CMK (cell line): ENCODE results near the gene IPCEF1.

Source experiments
- DNase-seq: peaks from one replicate; pipeline ENCODE4 v3.0.0-alpha.2; 2010; ENCODE audit warnings: low read depth

IPCEF1 gene

DNA sequence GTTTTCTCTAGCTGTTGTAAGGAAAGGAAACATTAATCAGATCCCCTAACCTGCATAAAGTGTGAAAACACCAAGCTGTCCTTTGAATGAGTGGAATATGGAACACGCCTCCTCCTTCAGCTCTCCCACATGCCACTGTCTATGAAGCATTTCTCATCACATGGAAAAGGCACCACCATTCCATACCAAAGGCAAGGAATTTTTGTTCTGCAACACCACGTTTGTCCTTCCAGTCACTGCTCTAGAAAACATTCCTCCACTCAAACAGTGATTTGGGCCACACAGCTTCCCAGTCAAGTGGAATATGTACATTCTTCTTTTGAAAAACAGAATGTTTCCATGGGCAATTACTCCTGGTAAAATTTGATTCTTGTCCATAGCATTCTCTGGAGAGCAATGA is 197.5 kb downstream of the IPCEF1 start:
- DNase-seq = no peak

- no peak for DNase-seq
Measured at GRCh38 chr6:154157706-154158105, 198.9 kb downstream of the IPCEF1 start.

- DNase-seq = no peak
Measured at GRCh38 chr6:154157082-154157481, 199.5 kb downstream of the IPCEF1 start.

- no peak for DNase-seq
Measured at GRCh38 chr6:154156135-154156896, 200.3 kb downstream of the IPCEF1 start.

GRCh38 chr6:154154389-154154967 is 202.1 kb downstream of the IPCEF1 start:
- DNase-seq = peak; percentile 32

GRCh38 chr6:154143753-154144152 is 212.8 kb downstream of the IPCEF1 start:
- no peak for DNase-seq

GRCh38 chr6:154140743-154141142 is 215.9 kb downstream of the IPCEF1 start:
- DNase-seq = no peak

DNA sequence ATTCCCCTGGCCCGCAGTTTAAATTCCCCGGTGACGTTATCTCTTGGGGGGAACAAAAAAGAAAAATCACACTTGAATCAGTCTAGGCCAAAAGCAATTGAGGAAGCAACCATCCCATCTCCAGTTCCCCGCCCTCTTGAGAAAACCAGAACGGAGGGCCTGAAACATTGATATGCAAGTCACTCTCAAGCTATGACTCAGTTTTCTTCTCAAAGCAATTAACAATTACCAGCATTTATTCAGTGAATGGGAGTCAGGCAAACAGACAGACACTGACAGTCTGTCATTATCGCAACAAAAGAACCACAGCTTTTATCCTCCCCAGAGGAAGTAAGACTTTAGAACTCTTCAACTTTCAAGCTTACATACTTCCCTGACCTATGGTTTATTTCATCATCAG is 216.7 kb downstream of the IPCEF1 start:
- no peak for DNase-seq

GRCh38 chr6:154138793-154139192 is 217.8 kb downstream of the IPCEF1 start:
- no peak for DNase-seq

- DNase-seq = no peak
Measured at GRCh38 chr6:154134471-154135147, 222.0 kb downstream of the IPCEF1 start.

DNA sequence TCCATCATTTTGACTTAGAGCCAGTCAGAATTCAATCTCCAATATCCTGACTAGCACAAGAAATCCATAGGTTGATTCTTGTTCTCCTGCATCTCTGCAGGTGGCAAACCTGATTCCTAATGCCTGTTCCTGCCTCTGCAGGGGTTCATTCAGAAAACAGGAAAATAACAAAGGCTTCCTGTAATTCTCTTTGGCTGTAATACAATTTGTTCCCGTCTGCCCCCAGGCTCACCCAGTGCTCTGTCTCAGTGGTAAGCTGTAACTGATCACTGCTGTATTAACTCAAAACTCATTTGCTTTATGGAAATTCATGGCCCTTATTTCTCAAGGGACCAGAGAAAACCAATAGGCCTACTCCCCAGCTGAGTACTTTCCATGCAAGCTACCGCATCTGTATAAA is 228.9 kb downstream of the IPCEF1 start:
- no peak for DNase-seq

- DNase-seq = no peak
Measured at GRCh38 chr6:154125421-154125820, 231.2 kb downstream of the IPCEF1 start.

GRCh38 chr6:154123155-154123956 is 233.2 kb downstream of the IPCEF1 start:
- no peak for DNase-seq

DNA sequence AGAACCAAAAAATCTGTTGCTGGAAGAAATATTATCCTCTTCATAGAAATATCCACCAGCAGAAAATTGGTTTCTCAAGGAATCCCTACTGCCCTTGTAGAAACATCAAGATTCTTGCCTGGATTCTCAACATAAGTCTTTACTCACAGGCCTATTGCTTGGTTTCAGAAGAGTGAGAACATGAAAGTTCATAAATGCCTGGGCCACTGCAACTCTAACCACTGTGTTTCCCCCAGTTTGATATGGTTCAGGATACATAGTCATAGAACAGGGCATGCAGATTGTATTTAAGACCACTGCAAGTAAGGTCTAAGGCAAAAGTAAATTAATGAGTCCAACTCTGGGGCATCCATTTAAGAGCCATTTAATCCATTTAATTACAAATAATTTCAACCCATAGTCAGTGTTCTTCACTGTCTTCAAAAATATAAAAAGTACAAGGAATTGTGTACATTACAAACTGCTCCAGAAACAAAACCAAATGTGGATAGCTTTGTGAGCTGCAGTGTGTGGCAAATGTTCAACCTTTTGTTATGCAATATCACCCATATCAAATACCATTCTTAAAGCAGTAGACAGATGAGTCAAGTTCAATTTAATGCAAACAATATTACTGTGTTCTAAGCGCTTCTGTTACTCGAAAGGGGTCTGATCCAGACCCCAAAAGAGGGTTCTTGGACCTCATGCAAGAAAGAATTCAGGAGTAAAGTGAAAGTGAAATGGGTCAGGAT is 234.2 kb downstream of the IPCEF1 start:
- no peak for DNase-seq

DNA sequence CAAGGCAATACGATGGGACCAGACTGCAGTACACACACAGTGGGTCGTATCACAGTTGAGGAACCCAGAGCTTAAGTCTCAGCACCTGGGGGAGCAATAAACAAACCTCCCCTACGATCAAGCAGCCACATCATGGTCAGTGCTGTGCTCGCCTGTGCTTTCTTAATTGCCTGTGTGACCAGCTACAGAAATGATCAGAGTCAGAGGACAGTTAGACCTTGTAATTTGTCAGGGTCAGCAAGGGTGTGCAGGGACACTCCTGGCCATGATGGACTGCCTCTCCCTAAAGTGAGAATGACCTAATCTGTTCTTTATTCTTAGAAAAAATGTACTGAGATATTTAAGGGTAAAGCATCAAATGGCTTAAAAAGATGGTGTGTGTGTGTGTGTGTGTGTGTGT is 239.1 kb downstream of the IPCEF1 start:
- DNase-seq = no peak

DNA sequence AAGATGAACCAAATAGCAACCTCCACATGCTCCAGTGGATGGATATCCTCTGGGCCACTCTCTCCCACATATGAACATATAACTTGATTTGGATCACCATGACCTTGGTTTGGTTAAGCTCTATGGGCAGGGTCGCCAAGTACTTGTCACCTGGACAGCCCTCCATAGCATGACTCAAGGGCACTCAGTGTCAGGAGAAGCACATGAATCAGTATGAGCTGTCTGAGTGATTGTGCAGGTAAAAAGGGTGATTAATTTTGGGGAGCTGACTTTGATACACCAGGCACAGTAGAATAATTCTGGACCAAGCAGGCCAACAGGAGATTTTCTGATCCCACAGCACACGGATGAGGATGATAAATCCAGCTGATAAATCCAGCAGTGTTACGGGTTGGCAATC is 243.2 kb downstream of the IPCEF1 start:
- no peak for DNase-seq

- DNase-seq = no peak
Measured at GRCh38 chr6:154112181-154112809, 244.3 kb downstream of the IPCEF1 start.

- no peak for DNase-seq
Measured at GRCh38 chr6:154111025-154111424, 245.6 kb downstream of the IPCEF1 start.

- no peak for DNase-seq
Measured at GRCh38 chr6:154106251-154106650, 250.4 kb downstream of the IPCEF1 start.
